Endothelial cell of umbilical vein (primary cell): Measurements from ENCODE around the gene DPF1. TPM values are rescaled to one million over a fixed set of nuclear protein-coding genes. Genes with fewer than 3 reads are reported as not detected.

Source experiments
- BruUV-seq: library from RNA; stranded (reverse); fragments of 400-500 nt; replicated peaks from 2 replicates; lab custom pipeline; 2021; lab: Mats Ljungman, UMichigan
- CTCF ChIA-PET: fragments of 300-600, 350-600 bp; sonication (Branson Sonifier 250); formaldehyde crosslinking; loops from one replicate; lab custom pipeline; 2021; ENCODE audit warnings: antibody characterized with exemption, inconsistent platforms; lab: Charles Lee
- POLR2A ChIA-PET: fragments of 300-600, 350-600 bp; sonication (Branson Sonifier 250); formaldehyde crosslinking; loops from one replicate; lab custom pipeline; 2021; ENCODE audit warnings: antibody characterized with exemption, inconsistent platforms; lab: Charles Lee
- DNase-seq: peaks from one replicate; pipeline ENCODE4 v3.0.0-alpha.2; 2011; ENCODE audit warnings: low read depth, low spot score
- FAIRE-seq: peaks from 2 replicates; lab custom pipeline; 2011; peaks lifted over from hg19 to GRCh38; lab: Jason Lieb, UNC
- H2AFZ ChIP-seq: 2 replicates; pipeline ENCODE4 v1.6.0; 2012; ENCODE audit warnings: low read depth, low read length, control low read depth, inconsistent platforms
- H3K27ac ChIP-seq: 2 replicates; pipeline ENCODE4 v1.5.1; 2011; ENCODE audit warnings: low read depth, mild to moderate bottlenecking, control low read depth, low read length, moderate library complexity; ENCODE audit not compliant: insufficient read depth
- H3K27me3 ChIP-seq, 2 experiments: 2 replicates each; pipeline versions ENCODE4 v1.6.0 to v1.6.1; 2011; ENCODE audit warnings: low read length in 2 of 2, mixed read lengths in 1 of 2; ENCODE audit not compliant: control insufficient read depth in 2 of 2, insufficient read depth in 2 of 2
- H3K36me3 ChIP-seq, 2 experiments: 2 replicates in 1 of 2; 3 replicates in 1 of 2; pipeline ENCODE4 v1.5.1; 2011; ENCODE audit warnings: low read length in 2 of 2, mild to moderate bottlenecking in 1 of 2, moderate library complexity in 1 of 2; ENCODE audit not compliant: control insufficient read depth in 2 of 2, insufficient read depth in 2 of 2; ENCODE audit errors: extremely low read depth in 1 of 2
- H3K4me1 ChIP-seq: 3 replicates; pipeline ENCODE4 v1.5.1; 2011; ENCODE audit warnings: mild to moderate bottlenecking, low read length; ENCODE audit not compliant: control insufficient read depth, insufficient read depth; ENCODE audit errors: extremely low read depth
- H3K4me2 ChIP-seq: 2 replicates; pipeline ENCODE4 v1.6.1; 2011; ENCODE audit warnings: low read length, control low read depth, mixed read lengths; ENCODE audit not compliant: insufficient read depth
- H3K4me3 ChIP-seq, 3 experiments: fragments of 200-600 bp in 1 of 3; sonication (generic), shearing (Covaris generic) in 1 of 3; replicated peaks in 1 of 3; 2 replicates each; pipeline ENCODE4 v1.5.1; 2011 to 2016; ENCODE audit warnings: control low read depth in 3 of 3, low read length in 3 of 3, mild to moderate bottlenecking in 2 of 3, inconsistent platforms in 1 of 3, low read depth in 1 of 3, moderate library complexity in 1 of 3; ENCODE audit not compliant: insufficient read depth in 1 of 3
- H3K79me2 ChIP-seq: 2 replicates; pipeline ENCODE4 v1.6.0; 2012; ENCODE audit warnings: low read length, inconsistent platforms; ENCODE audit not compliant: control insufficient read depth, insufficient read depth
- H3K9ac ChIP-seq: replicated peaks from 2 replicates; pipeline ENCODE3; 2011; ENCODE audit warnings: low read length, control low read depth; ENCODE audit not compliant: insufficient read depth; ENCODE audit errors: extremely low read depth
- H3K9me1 ChIP-seq: replicated peaks from 3 replicates; pipeline ENCODE4 v1.6.0; 2011; ENCODE audit warnings: mild to moderate bottlenecking, low read length; ENCODE audit not compliant: control insufficient read depth, insufficient read depth; ENCODE audit errors: extremely low read depth
- H3K9me3 ChIP-seq: replicated peaks from 2 replicates; pipeline ENCODE4 v1.5.1; 2012; ENCODE audit warnings: low read length, inconsistent platforms; ENCODE audit not compliant: control insufficient read depth, insufficient read depth
- H4K20me1 ChIP-seq: replicated peaks from 2 replicates; pipeline ENCODE3; 2011; ENCODE audit warnings: mild to moderate bottlenecking, low read length; ENCODE audit not compliant: control insufficient read depth, insufficient read depth; ENCODE audit errors: extremely low read depth
- EZH2 ChIP-seq: IDR thresholded peaks from 2 replicates; pipeline ENCODE4 v1.6.1; 2012; ENCODE audit warnings: borderline replicate concordance, low read depth, mild to moderate bottlenecking, moderate library complexity, low read length, inconsistent platforms; ENCODE audit not compliant: severe bottlenecking
- FOS ChIP-seq: IDR thresholded peaks from 2 replicates; pipeline ENCODE4 v1.6.1; 2011; ENCODE audit warnings: mild to moderate bottlenecking, low read length, moderate library complexity, borderline replicate concordance; ENCODE audit not compliant: insufficient read depth
- GATA2 ChIP-seq: IDR thresholded peaks from 2 replicates; pipeline ENCODE4 v1.7.0; 2011; ENCODE audit warnings: low read depth, mild to moderate bottlenecking, moderate library complexity, mixed read lengths, low read length; ENCODE audit not compliant: insufficient read length, insufficient read depth
- JUN ChIP-seq: IDR thresholded peaks from 2 replicates; pipeline ENCODE4 v1.6.1; 2011; ENCODE audit warnings: borderline replicate concordance, low read depth; ENCODE audit not compliant: insufficient read length, insufficient read depth
- MYC ChIP-seq: IDR thresholded peaks from one replicate; pipeline ENCODE4 v1.6.1; 2011; ENCODE audit warnings: mild to moderate bottlenecking, low read depth, low read length
- POLR2A ChIP-seq: IDR thresholded peaks from 2 replicates; pipeline ENCODE4 v1.6.1; 2012; ENCODE audit warnings: low read depth, mild to moderate bottlenecking, control low read depth, low read length
- POLR2AphosphoS5 ChIP-seq: IDR thresholded peaks from 2 replicates; pipeline ENCODE4 v1.6.1; 2012; ENCODE audit warnings: low read depth, mild to moderate bottlenecking, control low read depth, low read length, moderate library complexity; ENCODE audit not compliant: insufficient read depth
- dilution Hi-C: fragments of 300-500 bp; cut with MboI; formaldehyde crosslinking; loops from one replicate; pipeline ENCODE4 v1.15.0; 2019; ENCODE audit warnings: low sequenced_read_pairs; ENCODE audit not compliant: extremely low pct_ligation_motif_present
- intact Hi-C: fragments of 100-400 bp; cut with micrococcal nuclease; formaldehyde crosslinking; loops from one replicate; pipeline ENCODE4 v1.10.0; 2022
- polyA plus RNA-seq, 4 experiments: library from polyadenylated mRNA; depleted of rRNA in 3 of 4; stranded (reverse) in 3 of 4; unstranded in 1 of 4; fragments of >200 nt; gene quantifications; 2 replicates each; pipeline versions ENCODE4 v1.2.1 to v1.2.3, GENCODE V29; 2011 to 2012; ENCODE audit warnings: missing spikeins in 1 of 4
- total RNA-seq: library from RNA; stranded (reverse); gene quantifications from 2 replicates; pipeline ENCODE4 v1.2.3, GENCODE V29; 2021
- TF ChIP-seq, protein P1 (sequence below): IDR thresholded peaks from 2 replicates; pipeline ENCODE4 v1.6.1; 2011; ENCODE audit not compliant: insufficient read depth, insufficient read length
- TF ChIP-seq, protein P2 (sequence below), 2 donors: IDR thresholded peaks; 1 replicate in 1 of 2; 2 replicates in 1 of 2; pipeline ENCODE4 v1.5.1; 2011; ENCODE audit warnings: low read length in 2 of 2, mild to moderate bottlenecking in 2 of 2, moderate library complexity in 2 of 2, control low read depth in 1 of 2, inconsistent platforms in 1 of 2, low read depth in 1 of 2; ENCODE audit not compliant: insufficient read depth in 1 of 2; ENCODE audit errors: extremely low read depth in 1 of 2

DPF1 gene
- total and polyA plus RNA-seq, 2 donors (not counting 3 experiments of a cell fraction or from before 2014, with no cell fraction given) = 2.0 to 3.9 TPM

DNA sequence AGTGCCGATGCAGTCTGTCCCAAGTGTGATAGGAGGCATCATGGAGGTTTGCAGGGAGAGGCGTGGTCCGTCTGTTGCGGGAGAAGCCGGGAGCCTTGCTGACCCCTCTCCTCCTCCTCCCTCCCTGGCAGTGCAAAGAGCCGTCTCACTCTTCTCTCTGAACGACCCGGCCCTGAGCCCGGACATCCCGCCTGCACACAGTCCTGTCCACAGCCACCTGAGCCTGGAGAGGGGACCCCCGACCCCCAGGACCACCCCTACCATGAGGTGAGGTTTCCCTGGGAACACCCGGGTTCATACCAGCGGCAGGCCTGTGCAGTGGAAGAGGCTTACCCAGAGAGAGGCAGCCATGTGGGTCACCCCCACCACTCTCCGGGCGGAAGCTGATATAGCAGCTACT is 22.3 kb downstream of the DPF1 start:
- Histone ChIP-seq H3K4me3 (no peak overlapping the region), H3K9me1 (no peaks in the 10 kb centered on the region), H3K9ac (no peak overlapping the region), H3K4me1 (no peaks in the 10 kb centered on the region), H2AFZ (no peak overlapping the region), H3K27me3 (no peaks in the 10 kb centered on the region), H4K20me1 (no peaks in the 10 kb centered on the region), H3K79me2 (no peaks in the 10 kb centered on the region), H3K9me3 (no peaks in the 10 kb centered on the region), H3K4me2 (no peak overlapping the region), H3K27ac (no peak overlapping the region), H3K36me3 (peaks cover 0 to 8% of the 10 kb centered on the region in 2 experiments)
- intact Hi-C loops (no loop called here), dilution Hi-C loops (no loop called here)
- CTCF ChIA-PET = no interaction called here
- FAIRE-seq (no peak), DNase-seq (no peak)
- POLR2A ChIA-PET = no interaction called here
- no peak for TF ChIP-seq GATA2
- no peak for TF ChIP-seq POLR2A
- TF ChIP-seq JUN = no peak
- TF ChIP-seq, protein P1, sequence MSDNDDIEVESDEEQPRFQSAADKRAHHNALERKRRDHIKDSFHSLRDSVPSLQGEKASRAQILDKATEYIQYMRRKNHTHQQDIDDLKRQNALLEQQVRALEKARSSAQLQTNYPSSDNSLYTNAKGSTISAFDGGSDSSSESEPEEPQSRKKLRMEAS = no peak
- no peak for TF ChIP-seq MYC
- TF ChIP-seq EZH2 = no peak
- TF ChIP-seq, protein P2, sequence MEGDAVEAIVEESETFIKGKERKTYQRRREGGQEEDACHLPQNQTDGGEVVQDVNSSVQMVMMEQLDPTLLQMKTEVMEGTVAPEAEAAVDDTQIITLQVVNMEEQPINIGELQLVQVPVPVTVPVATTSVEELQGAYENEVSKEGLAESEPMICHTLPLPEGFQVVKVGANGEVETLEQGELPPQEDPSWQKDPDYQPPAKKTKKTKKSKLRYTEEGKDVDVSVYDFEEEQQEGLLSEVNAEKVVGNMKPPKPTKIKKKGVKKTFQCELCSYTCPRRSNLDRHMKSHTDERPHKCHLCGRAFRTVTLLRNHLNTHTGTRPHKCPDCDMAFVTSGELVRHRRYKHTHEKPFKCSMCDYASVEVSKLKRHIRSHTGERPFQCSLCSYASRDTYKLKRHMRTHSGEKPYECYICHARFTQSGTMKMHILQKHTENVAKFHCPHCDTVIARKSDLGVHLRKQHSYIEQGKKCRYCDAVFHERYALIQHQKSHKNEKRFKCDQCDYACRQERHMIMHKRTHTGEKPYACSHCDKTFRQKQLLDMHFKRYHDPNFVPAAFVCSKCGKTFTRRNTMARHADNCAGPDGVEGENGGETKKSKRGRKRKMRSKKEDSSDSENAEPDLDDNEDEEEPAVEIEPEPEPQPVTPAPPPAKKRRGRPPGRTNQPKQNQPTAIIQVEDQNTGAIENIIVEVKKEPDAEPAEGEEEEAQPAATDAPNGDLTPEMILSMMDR (IDR thresholded peaks at IDR 0.05; ENCODE audit: extremely low read depth in 1 of 2, insufficient read depth in 1 of 2, low read depth in 1 of 2, low read length in 2 of 2) = no peak
- no peak for TF ChIP-seq POLR2AphosphoS5
- TF ChIP-seq FOS = no peak
- no TSS peak for BruUV-seq
